K562 (cell line): ENCODE results near the gene WDCP. TPM values are rescaled to one million over a fixed set of nuclear protein-coding genes. Genes with fewer than 3 reads are reported as not detected.

ENCODE experiments used
- CGGBP1 ChIP-seq: fragments of 250-450 bp; sonication (Bioruptor Pico); IDR thresholded peaks from 2 replicates; pipeline ENCODE4 v1.9.0; 2021; ENCODE audit warnings: mild to moderate bottlenecking
- CXXC5 ChIP-seq: fragments of 250-450 bp; sonication (Bioruptor Pico); IDR thresholded peaks from 2 replicates; pipeline ENCODE4 v1.8.0; 2022; ENCODE audit warnings: inconsistent platforms, mild to moderate bottlenecking, moderate library complexity
- DIDO1 ChIP-seq: fragments of 450-650 bp; IDR thresholded peaks from 2 replicates; pipeline ENCODE4 v1.6.1; 2016; ENCODE audit warnings: low read depth, missing biosample characterization, missing genetic modification characterization
- E2F1 ChIP-seq: sonication (generic); formaldehyde crosslinking; IDR thresholded peaks from 2 replicates; pipeline ENCODE4 v1.8.1; 2023; ENCODE audit warnings: mild to moderate bottlenecking, missing genetic modification reagents, moderate library complexity
- FOSL1 ChIP-seq: fragments of 200-800 bp; sonication (Bioruptor generic); conservative IDR thresholded peaks from 2 replicates; pipeline ENCODE4 v1.6.1; 2016; ENCODE audit warnings: missing genetic modification characterization, missing compliant biosample characterization
- GTF3C2 ChIP-seq: IDR thresholded peaks from 3 replicates; pipeline ENCODE4 v1.6.1; 2011; ENCODE audit warnings: borderline replicate concordance, mild to moderate bottlenecking, moderate library complexity; ENCODE audit not compliant: insufficient read length; ENCODE audit errors: extremely low read depth
- HES1 ChIP-seq: fragments of 450-650 bp; IDR thresholded peaks from 2 replicates; pipeline ENCODE4 v1.6.1; 2016; ENCODE audit warnings: low read depth, mild to moderate bottlenecking, moderate library complexity
- ILF3 ChIP-seq: fragments of 450-650 bp; IDR thresholded peaks from 2 replicates; pipeline ENCODE4 v1.6.1; 2018; ENCODE audit warnings: antibody characterized with exemption, mild to moderate bottlenecking, moderate library complexity, borderline replicate concordance
- NBN ChIP-seq: fragments of 450-650 bp; IDR thresholded peaks from 2 replicates; pipeline ENCODE4 v1.6.1; 2016; ENCODE audit warnings: low read depth, mild to moderate bottlenecking
- POU5F1 ChIP-seq: fragments of 150-350 bp; IDR thresholded peaks from 2 replicates; pipeline ENCODE4 v1.6.1; 2014; ENCODE audit warnings: borderline replicate concordance, low read length, low read depth, mild to moderate bottlenecking; ENCODE audit not compliant: partially characterized antibody
- PYGO2 ChIP-seq: fragments of 450-650 bp; IDR thresholded peaks from 2 replicates; pipeline ENCODE4 v1.6.1; 2016; ENCODE audit warnings: mild to moderate bottlenecking, missing genetic modification characterization, moderate library complexity, missing compliant biosample characterization
- RBFOX2 ChIP-seq: fragments of 200-400 bp; formaldehyde crosslinking; IDR thresholded peaks from 2 replicates; pipeline ENCODE4 v1.6.1; 2017; ENCODE audit warnings: low read depth, mild to moderate bottlenecking, low read length, moderate library complexity
- RBM14 ChIP-seq: fragments of 200-400 bp; formaldehyde crosslinking; IDR thresholded peaks from 2 replicates; pipeline ENCODE4 v1.6.1; 2018; ENCODE audit warnings: low read depth, mild to moderate bottlenecking, low read length, moderate library complexity, borderline replicate concordance; ENCODE audit not compliant: insufficient read depth
- RNF2 ChIP-seq: sonication (generic); IDR thresholded peaks from 2 replicates; pipeline ENCODE4 v1.6.1; 2016
- SETDB1 ChIP-seq: IDR thresholded peaks from one replicate; pipeline ENCODE4 v1.6.1; 2012; ENCODE audit warnings: low read length, control low read depth, inconsistent platforms
- SMAD3 ChIP-seq: fragments of 450-650 bp; formaldehyde crosslinking; conservative IDR thresholded peaks from 2 replicates; pipeline ENCODE4 v1.4.0; 2020; ENCODE audit warnings: mild to moderate bottlenecking
- TEAD1 ChIP-seq, 2 experiments: fragments of 450-650 bp in 1 of 2; sonication (generic) in 1 of 2; formaldehyde crosslinking; IDR thresholded peaks; 2 replicates each; pipeline versions ENCODE4 v1.4.0 to v1.8.0; 2020 to 2022; ENCODE audit warnings: mild to moderate bottlenecking in 2 of 2, missing genetic modification reagents in 1 of 2
- polyA plus RNA-seq, 8 experiments: library from polyadenylated mRNA; depleted of rRNA in 4 of 8; stranded (reverse) in 5 of 8; unstranded in 3 of 8; fragments of >200 nt; fragmentation: Nextera tagmentation in 2 of 8; fragmentation: Illumina TruSeq in 1 of 8; extraction: Ambion mirVana in 2 of 8; extraction: Trizol in 1 of 8; gene quantifications; 2 replicates each; pipeline versions ENCODE4 v1.2.1 to v1.2.3, GENCODE V29; 2011 to 2014; ENCODE audit warnings: inconsistent platforms in 1 of 8, missing spikeins in 1 of 8
- total RNA-seq, 7 experiments: library from RNA; depleted of rRNA in 6 of 7; stranded (reverse); fragments of >200 nt in 6 of 7; fragmentation: Illumina TruSeq in 2 of 7; extraction: Trizol in 2 of 7; gene quantifications; 2 replicates each; pipeline versions ENCODE4 v1.2.1 to v1.2.3, GENCODE V29; 2011 to 2021; ENCODE audit warnings: low replicate concordance in 1 of 7

Gene WDCP
- total and polyA plus RNA-seq, 9 of the 15 experiments (the other 6 are each of a cell fraction or from before 2014, with no cell fraction given), result 10.1 to 41.4 (median 21.8) TPM

GRCh38 chr2:24009680-24010476 lies 37.3 kb downstream of the WDCP start, which contains the start of gene MFSD2B (continued):
- no peak for TF ChIP-seq POU5F1
- no peak for TF ChIP-seq CGGBP1 (CRISPR knock-in tag)
- peak; percentile 71 for TF ChIP-seq CXXC5
- no peak for TF ChIP-seq NBN
- TF ChIP-seq GTF3C2, result no peak
- TF ChIP-seq RNF2, result peak; percentile 53; the same call in 1 of the 2 replicates
- TF ChIP-seq RBFOX2, result peak; percentile 83
- peak; percentile 56; the same call in 1 of the 2 replicates for TF ChIP-seq RBM14
- TF ChIP-seq HES1, result no peak
- TF ChIP-seq E2F1 (CRISPR knock-in tag), result no peak
- no peak for TF ChIP-seq FOSL1 (tag)
- no peak for TF ChIP-seq DIDO1 (tag)
- TF ChIP-seq PYGO2 (tag), result no peak
- 0 out of 4 replicates have a peak, but pooled peaks of 1 of the 2 experiments have one; percentile 42 for TF ChIP-seq TEAD1 (CRISPR knock-in tag; IDR thresholded peaks at IDR 0.05)
- TF ChIP-seq ILF3, result peak; percentile 72; the same call in 1 of the 2 replicates
- TF ChIP-seq SMAD3 (CRISPR knock-in tag), result peak; percentile 53; the same call in 1 of the 2 replicates
- no peak for TF ChIP-seq SETDB1
